ENCODE measurements around the gene ZNF750. TPM values are rescaled to one million over a fixed set of nuclear protein-coding genes. Genes with fewer than 3 reads are reported as not detected.

Gene ZNF750
- total and polyA plus RNA-seq, 2 of the 13 experiments (the other 11 are each of a cell fraction or from before 2014, with no cell fraction given), result not detected

DNA sequence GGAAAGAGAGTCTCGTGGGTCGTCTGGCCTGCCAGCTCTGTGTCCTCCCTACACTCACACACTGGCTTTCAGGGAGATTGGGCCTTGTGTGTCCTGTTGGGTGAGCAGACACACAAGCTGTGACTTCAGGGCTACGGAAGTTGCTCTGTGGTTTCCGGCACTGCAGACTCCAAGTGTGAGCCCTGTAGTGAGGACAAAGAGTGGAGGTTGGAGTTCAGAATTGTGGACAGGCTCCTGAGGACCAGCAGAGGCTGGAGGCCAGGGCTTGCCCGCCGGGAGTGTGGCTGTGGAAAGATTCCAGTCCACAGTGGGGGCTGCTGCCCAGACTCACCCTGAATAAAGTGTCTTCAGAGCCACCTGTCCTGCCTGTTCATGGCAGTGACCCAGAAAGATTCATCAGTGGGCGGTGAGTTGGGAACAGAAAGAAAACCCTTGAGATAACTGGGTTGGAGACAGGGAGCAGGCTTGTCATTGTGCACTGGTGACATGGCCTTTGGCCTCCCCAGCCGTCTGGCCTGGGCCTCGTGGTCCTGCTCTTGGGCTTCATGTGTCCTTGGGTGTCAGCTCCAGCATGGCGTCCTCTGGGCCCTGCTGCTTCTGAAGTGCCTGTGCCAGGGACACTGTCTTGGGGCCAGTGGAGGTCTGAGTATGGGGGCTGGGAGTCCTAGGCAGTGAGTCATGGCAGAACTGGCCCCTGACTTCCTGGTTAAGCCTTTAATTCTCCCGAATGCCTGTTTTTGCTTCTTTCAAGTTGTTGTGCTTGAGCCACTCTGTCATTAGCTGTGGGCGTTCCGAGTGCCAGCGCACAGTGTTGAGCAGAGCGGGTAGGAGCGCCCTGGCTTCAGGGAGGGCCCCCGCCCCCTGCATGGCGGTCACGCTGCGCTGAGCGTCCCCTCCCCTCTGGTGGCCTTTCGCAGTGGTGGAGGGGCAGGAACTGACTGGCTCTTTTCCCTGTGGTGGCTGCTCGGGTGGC, 19.9 kb upstream of the ZNF750 start (continued):
- TF ChIP-seq GPN1 (CRISPR knock-in tag; IDR thresholded peaks at IDR 0.05; ENCODE audit: borderline replicate concordance), result no peak
- TF ChIP-seq NR1H2 (CRISPR knock-in tag; IDR thresholded peaks at IDR 0.05; ENCODE audit: borderline replicate concordance, low read depth), result no peak
- TF ChIP-seq ZNF205 (CRISPR knock-in tag; IDR thresholded peaks at IDR 0.05), result no peak
- TF ChIP-seq, protein P1, sequence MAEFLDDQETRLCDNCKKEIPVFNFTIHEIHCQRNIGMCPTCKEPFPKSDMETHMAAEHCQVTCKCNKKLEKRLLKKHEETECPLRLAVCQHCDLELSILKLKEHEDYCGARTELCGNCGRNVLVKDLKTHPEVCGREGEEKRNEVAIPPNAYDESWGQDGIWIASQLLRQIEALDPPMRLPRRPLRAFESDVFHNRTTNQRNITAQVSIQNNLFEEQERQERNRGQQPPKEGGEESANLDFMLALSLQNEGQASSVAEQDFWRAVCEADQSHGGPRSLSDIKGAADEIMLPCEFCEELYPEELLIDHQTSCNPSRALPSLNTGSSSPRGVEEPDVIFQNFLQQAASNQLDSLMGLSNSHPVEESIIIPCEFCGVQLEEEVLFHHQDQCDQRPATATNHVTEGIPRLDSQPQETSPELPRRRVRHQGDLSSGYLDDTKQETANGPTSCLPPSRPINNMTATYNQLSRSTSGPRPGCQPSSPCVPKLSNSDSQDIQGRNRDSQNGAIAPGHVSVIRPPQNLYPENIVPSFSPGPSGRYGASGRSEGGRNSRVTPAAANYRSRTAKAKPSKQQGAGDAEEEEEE (CRISPR knock-in tag; IDR thresholded peaks at IDR 0.05; ENCODE audit: borderline replicate concordance), result no peak
- TF ChIP-seq, protein P2, sequence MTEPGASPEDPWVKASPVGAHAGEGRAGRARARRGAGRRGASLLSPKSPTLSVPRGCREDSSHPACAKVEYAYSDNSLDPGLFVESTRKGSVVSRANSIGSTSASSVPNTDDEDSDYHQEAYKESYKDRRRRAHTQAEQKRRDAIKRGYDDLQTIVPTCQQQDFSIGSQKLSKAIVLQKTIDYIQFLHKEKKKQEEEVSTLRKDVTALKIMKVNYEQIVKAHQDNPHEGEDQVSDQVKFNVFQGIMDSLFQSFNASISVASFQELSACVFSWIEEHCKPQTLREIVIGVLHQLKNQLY (CRISPR knock-in tag; IDR thresholded peaks at IDR 0.05), result no peak
- TF ChIP-seq, protein P3, sequence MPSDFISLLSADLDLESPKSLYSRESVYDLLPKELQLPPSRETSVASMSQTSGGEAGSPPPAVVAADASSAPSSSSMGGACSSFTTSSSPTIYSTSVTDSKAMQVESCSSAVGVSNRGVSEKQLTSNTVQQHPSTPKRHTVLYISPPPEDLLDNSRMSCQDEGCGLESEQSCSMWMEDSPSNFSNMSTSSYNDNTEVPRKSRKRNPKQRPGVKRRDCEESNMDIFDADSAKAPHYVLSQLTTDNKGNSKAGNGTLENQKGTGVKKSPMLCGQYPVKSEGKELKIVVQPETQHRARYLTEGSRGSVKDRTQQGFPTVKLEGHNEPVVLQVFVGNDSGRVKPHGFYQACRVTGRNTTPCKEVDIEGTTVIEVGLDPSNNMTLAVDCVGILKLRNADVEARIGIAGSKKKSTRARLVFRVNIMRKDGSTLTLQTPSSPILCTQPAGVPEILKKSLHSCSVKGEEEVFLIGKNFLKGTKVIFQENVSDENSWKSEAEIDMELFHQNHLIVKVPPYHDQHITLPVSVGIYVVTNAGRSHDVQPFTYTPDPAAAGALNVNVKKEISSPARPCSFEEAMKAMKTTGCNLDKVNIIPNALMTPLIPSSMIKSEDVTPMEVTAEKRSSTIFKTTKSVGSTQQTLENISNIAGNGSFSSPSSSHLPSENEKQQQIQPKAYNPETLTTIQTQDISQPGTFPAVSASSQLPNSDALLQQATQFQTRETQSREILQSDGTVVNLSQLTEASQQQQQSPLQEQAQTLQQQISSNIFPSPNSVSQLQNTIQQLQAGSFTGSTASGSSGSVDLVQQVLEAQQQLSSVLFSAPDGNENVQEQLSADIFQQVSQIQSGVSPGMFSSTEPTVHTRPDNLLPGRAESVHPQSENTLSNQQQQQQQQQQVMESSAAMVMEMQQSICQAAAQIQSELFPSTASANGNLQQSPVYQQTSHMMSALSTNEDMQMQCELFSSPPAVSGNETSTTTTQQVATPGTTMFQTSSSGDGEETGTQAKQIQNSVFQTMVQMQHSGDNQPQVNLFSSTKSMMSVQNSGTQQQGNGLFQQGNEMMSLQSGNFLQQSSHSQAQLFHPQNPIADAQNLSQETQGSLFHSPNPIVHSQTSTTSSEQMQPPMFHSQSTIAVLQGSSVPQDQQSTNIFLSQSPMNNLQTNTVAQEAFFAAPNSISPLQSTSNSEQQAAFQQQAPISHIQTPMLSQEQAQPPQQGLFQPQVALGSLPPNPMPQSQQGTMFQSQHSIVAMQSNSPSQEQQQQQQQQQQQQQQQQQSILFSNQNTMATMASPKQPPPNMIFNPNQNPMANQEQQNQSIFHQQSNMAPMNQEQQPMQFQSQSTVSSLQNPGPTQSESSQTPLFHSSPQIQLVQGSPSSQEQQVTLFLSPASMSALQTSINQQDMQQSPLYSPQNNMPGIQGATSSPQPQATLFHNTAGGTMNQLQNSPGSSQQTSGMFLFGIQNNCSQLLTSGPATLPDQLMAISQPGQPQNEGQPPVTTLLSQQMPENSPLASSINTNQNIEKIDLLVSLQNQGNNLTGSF (CRISPR knock-in tag; IDR thresholded peaks at IDR 0.05), result no peak
- peak; percentile 51; the same call in 1 of the 2 replicates for TF ChIP-seq SALL1 (CRISPR knock-in tag; IDR thresholded peaks at IDR 0.05)
- no peak for TF ChIP-seq NBN (conservative IDR thresholded peaks at IDR 0.05)
- TF ChIP-seq HOXA3 (CRISPR knock-in tag; IDR thresholded peaks at IDR 0.05), result peak; percentile 55
